Keratinocyte (primary cell): Measurements from ENCODE around the gene ZNF358. TPM values are rescaled to one million over a fixed set of nuclear protein-coding genes. Genes with fewer than 3 reads are reported as not detected.

Experiments used
- DNase-seq: peaks from one replicate; pipeline ENCODE4 v3.0.0-alpha.2; 2011; ENCODE audit warnings: low read depth, missing footprints, low spot score
- FAIRE-seq: peaks from 2 replicates; lab custom pipeline; 2011; peaks lifted over from hg19 to GRCh38; lab: Jason Lieb, UNC
- H2AFZ ChIP-seq: 2 replicates; pipeline ENCODE4 v1.6.0; 2012; ENCODE audit warnings: low read length, control low read depth, inconsistent platforms; ENCODE audit not compliant: control insufficient read depth
- H3K27ac ChIP-seq: 2 replicates; pipeline ENCODE4 v1.5.1; 2011; ENCODE audit warnings: low read length; ENCODE audit not compliant: control insufficient read depth, insufficient read depth
- H3K27me3 ChIP-seq: 3 replicates; pipeline ENCODE4 v1.6.0; 2011; ENCODE audit warnings: low read length; ENCODE audit not compliant: control insufficient read depth, insufficient read depth; ENCODE audit errors: extremely low read depth
- H3K36me3 ChIP-seq, 2 experiments: 2 replicates in 1 of 2; 3 replicates in 1 of 2; pipeline ENCODE4 v1.5.1; 2011; ENCODE audit warnings: low read length in 2 of 2, mild to moderate bottlenecking in 1 of 2; ENCODE audit not compliant: control insufficient read depth in 2 of 2, insufficient read depth in 2 of 2; ENCODE audit errors: extremely low read depth in 1 of 2
- H3K4me1 ChIP-seq: 3 replicates; pipeline ENCODE4 v1.5.1; 2011; ENCODE audit warnings: low read length; ENCODE audit not compliant: control insufficient read depth, insufficient read depth; ENCODE audit errors: extremely low read depth
- H3K4me2 ChIP-seq: 3 replicates; pipeline ENCODE4 v1.6.0; 2011; ENCODE audit warnings: low read depth, low read length; ENCODE audit not compliant: control insufficient read depth, insufficient read depth; ENCODE audit errors: extremely low read depth
- H3K4me3 ChIP-seq, 3 experiments: fragments of 200-600 bp in 1 of 3; sonication (generic) in 1 of 3; 2 replicates in 2 of 3; 3 replicates in 1 of 3; pipeline ENCODE4 v1.5.1; 2011 to 2016; ENCODE audit warnings: low read length in 3 of 3, mild to moderate bottlenecking in 3 of 3, control low read depth in 2 of 3, inconsistent platforms in 1 of 3, low read depth in 1 of 3, mixed read lengths in 1 of 3, mixed run types in 1 of 3, moderate library complexity in 1 of 3; ENCODE audit not compliant: control insufficient read depth in 2 of 3, insufficient read depth in 2 of 3; ENCODE audit errors: extremely low read depth in 1 of 3
- H3K79me2 ChIP-seq: 2 replicates; pipeline ENCODE4 v1.6.0; 2012; ENCODE audit warnings: low read length; ENCODE audit not compliant: control insufficient read depth, insufficient read depth
- H3K9ac ChIP-seq: 3 replicates; pipeline ENCODE4 v1.6.0; 2011; ENCODE audit warnings: low read length; ENCODE audit not compliant: control insufficient read depth, insufficient read depth; ENCODE audit errors: extremely low read depth
- H3K9me1 ChIP-seq: 3 replicates; pipeline ENCODE4 v1.6.0; 2011; ENCODE audit warnings: low read length; ENCODE audit not compliant: control insufficient read depth, insufficient read depth; ENCODE audit errors: extremely low read depth
- H3K9me3 ChIP-seq: 2 replicates; pipeline ENCODE4 v1.5.1; 2012; ENCODE audit warnings: low read depth, low read length; ENCODE audit not compliant: control insufficient read depth
- H4K20me1 ChIP-seq: 3 replicates; pipeline ENCODE4 v1.6.0; 2011; ENCODE audit warnings: low read length; ENCODE audit not compliant: control insufficient read depth, insufficient read depth; ENCODE audit errors: extremely low read depth
- CTCF ChIP-seq, 3 experiments: IDR thresholded peaks in 1 of 3; conservative IDR thresholded peaks in 1 of 3; optimal IDR thresholded peaks in 1 of 3; 2 replicates in 2 of 3; 3 replicates in 1 of 3; pipeline versions ENCODE3 to v1.5.1; 2011; ENCODE audit warnings: low read length in 3 of 3, mild to moderate bottlenecking in 3 of 3, moderate library complexity in 2 of 3, control low read depth in 1 of 3, inconsistent platforms in 1 of 3; ENCODE audit not compliant: insufficient read depth in 2 of 3; ENCODE audit errors: extremely low read depth in 1 of 3
- EZH2 ChIP-seq: IDR thresholded peaks from one replicate; pipeline ENCODE4 v1.6.1; 2012; ENCODE audit warnings: inconsistent platforms, mild to moderate bottlenecking, low read length, moderate library complexity
- dilution Hi-C: fragments of 300-500 bp; cut with MboI; formaldehyde crosslinking; loops from one replicate; pipeline ENCODE4 v1.7.0; 2020; ENCODE audit warnings: low sequenced_read_pairs; ENCODE audit not compliant: extremely low pct_ligation_motif_present
- polyA plus RNA-seq, 5 experiments: library from polyadenylated mRNA; depleted of rRNA in 3 of 5; stranded (reverse) in 3 of 5; stranded (forward) in 1 of 5; unstranded in 1 of 5; fragments of >200 nt; gene quantifications; 1 replicate in 1 of 5; 2 replicates in 3 of 5; 3 replicates in 1 of 5; pipeline versions ENCODE4 v1.2.1 to v1.2.3, GENCODE V29; 2011 to 2012; ENCODE audit warnings: missing spikeins in 2 of 5, low read depth in 1 of 5, low replicate concordance in 1 of 5

Gene ZNF358
- polyA plus RNA-seq, 1 donor (not counting 4 experiments of a cell fraction or from before 2014, with no cell fraction given) = 8.5 TPM

DNA sequence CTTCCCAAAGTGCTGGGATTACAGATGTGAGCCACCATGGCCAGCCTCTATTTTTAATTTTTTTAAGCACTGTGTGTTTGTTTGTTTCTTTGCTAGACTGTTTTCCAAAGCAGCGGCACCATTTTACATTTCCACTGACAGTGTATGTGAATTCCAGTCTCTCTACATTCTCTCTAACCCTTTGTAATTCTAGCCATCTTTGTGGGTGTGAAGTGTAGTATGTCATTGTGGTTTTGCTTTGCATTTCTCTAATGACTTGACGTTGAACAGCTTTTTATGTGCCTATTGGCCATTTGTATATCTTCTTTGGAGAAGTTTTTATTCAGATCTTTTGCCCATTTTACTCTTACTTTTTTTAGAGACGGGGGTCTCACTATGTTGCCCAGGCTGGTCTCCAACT is 31.3 kb downstream of the ZNF358 start:
- H3K9me3 ChIP-seq = no peaks in the 10 kb centered on the region
- no peak overlapping the region for H3K4me3 ChIP-seq
- H3K9ac ChIP-seq = no peak overlapping the region
- no peak overlapping the region for H3K4me2 ChIP-seq
- H2AFZ ChIP-seq = no peak overlapping the region
- no peak overlapping the region for H3K27ac ChIP-seq
- FAIRE-seq (no peak), DNase-seq (no peak)
- H3K36me3 ChIP-seq = peaks cover 13 to 21% of the 10 kb centered on the region in 2 experiments
- no peaks in the 10 kb centered on the region for H3K9me1 ChIP-seq
- dilution Hi-C loops = no loop called here
- H3K27me3 ChIP-seq = no peaks in the 10 kb centered on the region
- no peaks in the 10 kb centered on the region for H3K4me1 ChIP-seq
- no peaks in the 10 kb centered on the region for H4K20me1 ChIP-seq
- no peaks in the 10 kb centered on the region for H3K79me2 ChIP-seq
- TF ChIP-seq EZH2 (no peak), CTCF (optimal IDR thresholded peaks at IDR 0.05 in 1 of 3, IDR thresholded peaks at IDR 0.05 in 1 of 3, conservative IDR thresholded peaks at IDR 0.05 in 1 of 3; ENCODE audit: extremely low read depth in 1 of 3, insufficient read depth in 2 of 3, low read length in 3 of 3) (no peak)

DNA sequence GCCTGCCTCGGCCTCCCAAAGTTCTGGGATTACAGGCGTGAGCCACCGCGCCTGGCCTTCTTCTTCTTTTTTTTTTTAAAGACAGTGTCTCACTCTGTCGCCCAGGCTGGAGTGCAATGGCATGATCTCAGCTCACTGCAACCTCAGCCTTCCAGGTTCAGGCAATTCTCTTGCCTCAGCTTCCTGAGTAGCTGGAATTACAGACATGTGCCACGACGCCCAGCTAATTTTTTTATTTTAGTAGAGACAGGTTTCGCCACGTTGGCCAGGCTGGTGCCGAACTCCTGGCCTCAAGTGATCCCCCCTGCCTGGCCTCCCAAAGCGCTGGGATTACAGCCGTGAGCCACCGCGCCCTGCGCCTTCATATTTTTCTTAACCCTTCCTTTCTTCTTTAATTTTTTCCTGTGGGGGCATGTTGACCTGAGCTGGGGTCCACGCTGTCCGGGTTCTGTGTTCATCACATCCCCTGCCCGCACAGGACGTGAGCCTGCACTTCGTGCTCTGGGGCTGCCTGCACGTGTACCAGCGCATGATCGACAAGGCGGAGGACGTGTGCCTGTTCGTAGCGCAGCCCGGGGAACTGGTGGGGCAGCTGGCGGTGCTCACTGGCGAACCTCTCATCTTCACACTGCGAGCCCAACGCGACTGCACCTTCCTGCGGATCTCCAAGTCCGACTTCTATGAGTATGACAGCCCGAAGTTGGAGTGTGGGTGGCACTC is 33.7 kb downstream of the ZNF358 start:
- no peak for FAIRE-seq
- no peaks in the 10 kb centered on the region for H3K27me3 ChIP-seq
- no peaks in the 10 kb centered on the region for H3K9me3 ChIP-seq
- H3K9ac ChIP-seq = no peak overlapping the region
- H3K9me1 ChIP-seq = no peaks in the 10 kb centered on the region
- no peaks in the 10 kb centered on the region for H3K79me2 ChIP-seq
- no peak overlapping the region for H2AFZ ChIP-seq
- H3K4me1 ChIP-seq = no peaks in the 10 kb centered on the region
- H3K4me2 ChIP-seq = no peak overlapping the region
- dilution Hi-C loops = no loop called here
- no peak overlapping the region for H3K27ac ChIP-seq
- TF ChIP-seq CTCF (optimal IDR thresholded peaks at IDR 0.05 in 1 of 3, IDR thresholded peaks at IDR 0.05 in 1 of 3, conservative IDR thresholded peaks at IDR 0.05 in 1 of 3; ENCODE audit: extremely low read depth in 1 of 3, insufficient read depth in 2 of 3, low read length in 3 of 3) (no peak), EZH2 (no peak)
- H3K4me3 ChIP-seq = no peak overlapping the region
- no peak for DNase-seq
- peaks cover 7 to 11% of the 10 kb centered on the region in 2 experiments for H3K36me3 ChIP-seq
- H4K20me1 ChIP-seq = no peaks in the 10 kb centered on the region
